Cerebellar nuclear complex (tissue), 1 donor: ENCODE results near the gene TLCD1.
A peak's percentile ranks its signal among the peaks of the same experiment; 100 is the strongest.

ENCODE experiments used
- DNase-seq, 2 experiments: peaks; one replicate each; lab custom pipeline; 2025; lab: John Stamatoyannopoulos, UW

TLCD1 gene

GRCh38 chr17:28712705-28713415 lies 13.2 kb downstream of the TLCD1 start:
- no peak for DNase-seq

DNA sequence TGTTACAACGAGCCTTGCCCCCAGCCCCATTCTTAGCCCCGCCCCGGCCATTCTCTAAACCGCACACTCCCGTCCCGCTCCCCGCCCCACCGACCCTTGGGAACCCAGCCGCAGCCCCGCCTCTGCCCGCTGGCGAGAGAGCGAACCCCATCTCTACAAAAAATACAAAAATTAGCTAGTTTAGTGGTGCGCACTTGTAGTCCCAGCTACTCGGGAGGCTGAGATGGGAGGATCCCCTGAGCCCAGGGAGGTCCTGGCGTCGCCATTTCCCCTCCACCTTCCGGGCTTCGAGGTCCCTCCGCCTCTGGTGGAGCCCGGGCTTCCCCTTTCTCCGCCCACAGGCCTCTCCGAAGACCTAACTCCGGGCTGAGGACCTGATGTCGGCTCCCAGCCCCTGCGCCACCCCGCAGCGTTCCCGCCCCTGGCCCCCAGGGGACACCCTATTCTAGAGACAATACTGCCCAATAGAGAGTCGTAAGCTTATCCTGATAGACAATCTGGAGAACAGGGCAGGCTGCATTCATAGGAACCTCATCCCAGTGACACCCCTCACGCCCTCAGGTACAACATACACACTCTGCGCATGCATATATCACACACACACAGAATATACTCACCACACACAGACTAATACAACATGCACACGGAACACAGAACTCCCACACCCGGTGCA lies 13.9 kb downstream of the TLCD1 start:
- no peak for DNase-seq

- DNase-seq, result no peak
These were observed 14.4 kb downstream of the TLCD1 start, which contains the start of gene PROCA1 for GRCh38 chr17:28711723-28712031. TSS of gene PROCA1 (minus strand) at chr17:28711888. CDS start at chr17:28711660, 228 bp downstream.

GRCh38 chr17:28710861-28711722 lies 14.9 kb downstream of the TLCD1 start:
- peak in 1 of 2 experiments; percentile 52 for DNase-seq

- no peak for DNase-seq
These were observed 18.7 kb downstream of the TLCD1 start for GRCh38 chr17:28707339-28707720.

GRCh38 chr17:28706471-28707338 lies 19.3 kb downstream of the TLCD1 start:
- DNase-seq, result no peak

- DNase-seq, result no peak
These were observed 20.2 kb downstream of the TLCD1 start for GRCh38 chr17:28705728-28706334.

DNA sequence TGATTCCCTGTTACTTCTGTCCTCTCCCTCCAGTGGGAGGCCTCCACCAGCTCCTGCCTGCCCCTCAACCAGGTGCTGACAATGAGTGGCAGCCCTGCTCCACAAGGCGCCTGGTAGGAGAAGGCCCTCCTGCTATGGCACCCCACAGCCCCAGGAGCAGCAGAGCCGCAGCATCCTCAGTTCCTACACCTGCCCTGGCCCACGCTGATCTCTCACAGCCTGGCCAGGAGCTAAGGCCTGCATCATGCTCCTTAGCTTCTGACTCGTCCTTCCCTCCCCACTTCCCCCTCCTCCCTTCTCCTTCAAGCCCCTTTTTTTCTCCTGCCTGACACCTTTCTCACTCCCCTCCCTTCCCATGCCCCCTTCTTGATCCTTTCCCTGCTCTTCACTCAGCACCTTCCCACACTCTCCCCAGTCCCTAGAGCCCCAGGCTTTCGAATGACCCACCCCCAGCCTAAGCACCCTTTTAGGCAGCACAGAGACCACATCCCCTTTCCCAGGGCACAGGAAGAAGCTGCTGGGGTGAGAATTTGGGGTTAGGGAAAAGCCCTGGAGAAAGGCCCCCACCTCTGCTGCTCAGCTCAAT lies 20.9 kb downstream of the TLCD1 start:
- no peak for DNase-seq

DNA sequence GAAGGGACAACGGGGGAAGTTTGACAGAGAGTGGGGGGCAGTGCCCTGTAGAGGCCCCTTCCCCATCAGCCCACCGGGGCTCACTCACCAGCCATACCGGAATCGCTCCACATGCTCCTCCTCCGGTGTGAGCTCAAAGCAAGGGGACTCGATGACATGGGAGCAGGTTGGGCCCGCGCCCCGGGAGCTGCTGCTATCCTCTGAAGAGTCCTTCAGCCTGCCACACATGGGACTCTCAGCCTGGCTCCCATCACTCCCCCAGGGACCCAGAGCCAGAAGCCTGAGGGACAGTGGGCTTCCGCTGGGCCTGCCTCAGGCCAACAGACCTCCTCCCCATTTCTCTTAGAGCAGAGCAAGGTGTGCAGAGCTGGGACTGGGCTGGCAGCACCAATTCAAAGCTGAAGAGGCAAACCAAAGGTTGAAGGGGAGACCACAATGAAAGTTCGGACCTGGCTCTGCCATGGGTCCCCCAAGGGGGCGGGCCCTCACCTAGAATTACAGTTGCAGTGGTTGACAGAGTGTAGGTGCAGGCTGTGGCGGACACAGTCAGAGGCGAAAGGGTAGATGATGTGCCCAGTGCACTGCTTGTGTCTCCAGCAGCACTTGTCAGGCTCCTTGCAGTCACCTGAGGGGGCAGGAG lies 21.7 kb downstream of the TLCD1 start:
- DNase-seq, result no peak

DNA sequence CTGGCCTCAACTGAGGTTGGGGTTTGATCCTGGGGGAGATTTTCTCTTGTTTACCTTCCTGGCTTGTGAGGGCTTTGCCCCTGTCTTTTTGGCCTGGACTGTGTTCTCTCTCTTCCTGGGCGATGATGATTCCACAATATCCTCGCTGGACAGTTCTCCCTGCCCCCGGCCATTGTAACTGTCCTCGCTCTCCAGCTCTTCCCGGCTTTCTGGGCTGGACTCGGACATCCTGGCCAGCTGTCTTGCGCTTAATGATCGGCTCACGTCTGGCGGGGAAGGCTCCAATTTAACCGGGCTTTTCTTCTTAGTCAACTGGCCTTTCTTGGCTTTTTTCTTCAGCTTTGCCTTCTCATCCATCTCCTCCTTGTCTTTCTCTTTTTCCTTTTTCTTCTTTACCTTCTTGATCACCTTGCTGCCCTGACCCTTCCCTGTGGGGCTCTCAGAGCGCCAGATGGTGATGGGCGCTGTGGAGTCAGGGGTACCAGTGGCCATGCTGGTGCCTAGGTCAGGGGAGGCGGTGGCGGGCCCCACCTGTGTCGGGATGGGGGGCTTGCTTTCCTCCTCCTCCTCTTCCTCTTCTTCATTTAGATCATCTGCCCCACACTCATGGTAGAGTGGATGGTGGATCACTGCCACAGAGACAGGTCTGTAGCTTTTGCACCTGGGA lies 22.3 kb downstream of the TLCD1 start:
- DNase-seq, result no peak

GRCh38 chr17:28702752-28703150 lies 23.3 kb downstream of the TLCD1 start:
- no peak for DNase-seq

DNA sequence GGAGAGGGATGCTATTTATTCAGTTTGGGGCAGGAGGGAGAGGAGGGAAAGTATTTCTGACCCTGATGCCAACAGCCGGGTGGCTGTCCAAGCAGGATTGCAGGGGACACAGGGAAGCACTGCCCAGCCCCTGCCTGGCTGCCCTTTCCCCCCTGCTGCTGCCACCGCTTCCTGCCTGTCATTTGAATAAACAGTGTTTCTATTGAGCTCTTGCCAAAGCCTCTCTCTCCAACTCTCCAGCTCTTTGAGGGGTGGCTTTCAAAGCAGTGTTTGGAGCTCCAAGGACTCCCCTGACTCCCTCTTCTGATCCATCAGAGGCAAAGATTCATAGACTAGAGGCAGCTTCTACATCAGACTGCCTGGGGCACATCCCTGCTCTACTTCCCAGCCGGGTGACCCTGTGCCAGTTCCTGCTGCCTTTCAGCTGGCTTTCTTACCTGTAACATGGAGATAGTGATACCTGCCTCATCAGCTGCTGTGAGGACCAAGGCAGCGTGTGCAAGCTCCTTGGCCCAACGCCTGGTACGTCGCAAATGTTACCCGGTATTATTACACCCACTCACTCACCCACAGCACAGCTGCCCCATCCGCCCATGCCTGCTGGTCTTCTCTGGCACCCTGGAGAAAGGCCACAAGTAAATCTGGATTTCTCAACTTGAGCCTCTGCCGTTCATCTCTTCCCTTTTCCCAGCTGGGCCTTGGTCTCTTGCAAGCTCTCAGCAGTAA lies 23.8 kb downstream of the TLCD1 start:
- DNase-seq, result no peak

DNA sequence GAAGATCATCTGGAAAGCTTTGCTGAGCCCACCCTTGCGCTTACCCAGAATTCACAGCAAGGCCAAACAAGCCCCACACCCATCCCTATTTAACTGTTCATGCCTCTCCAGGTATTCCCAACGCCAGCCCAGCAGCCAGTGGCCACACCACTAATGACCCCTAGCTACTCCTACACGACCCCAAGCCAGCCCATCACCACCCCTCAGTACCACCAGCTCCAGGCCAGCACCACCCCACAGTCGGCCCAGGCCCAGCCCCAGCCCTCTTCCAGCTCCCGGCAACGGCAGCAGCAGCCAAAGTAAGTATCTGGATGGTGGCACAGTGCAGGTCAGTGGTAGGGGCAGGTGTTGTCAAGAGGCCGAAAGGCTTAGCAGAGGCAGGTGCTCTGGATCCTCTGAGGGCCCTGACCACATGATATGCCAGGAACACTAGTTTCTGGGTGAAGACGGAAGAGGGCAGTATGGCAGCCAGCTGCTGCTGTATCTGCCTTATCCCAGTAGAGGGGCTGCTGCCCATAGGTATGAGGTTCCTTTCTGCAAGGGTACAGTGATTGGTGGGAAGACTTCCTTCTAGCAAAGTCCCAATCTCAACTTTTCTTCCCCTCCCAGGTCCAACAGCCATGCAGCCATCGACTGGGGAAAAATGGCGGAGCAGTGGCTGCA lies 25.1 kb downstream of the TLCD1 start:
- DNase-seq, result no peak

GRCh38 chr17:28700278-28700677 lies 25.8 kb downstream of the TLCD1 start:
- DNase-seq, result no peak

GRCh38 chr17:28698253-28698941 lies 27.6 kb downstream of the TLCD1 start:
- DNase-seq, result no peak

DNA sequence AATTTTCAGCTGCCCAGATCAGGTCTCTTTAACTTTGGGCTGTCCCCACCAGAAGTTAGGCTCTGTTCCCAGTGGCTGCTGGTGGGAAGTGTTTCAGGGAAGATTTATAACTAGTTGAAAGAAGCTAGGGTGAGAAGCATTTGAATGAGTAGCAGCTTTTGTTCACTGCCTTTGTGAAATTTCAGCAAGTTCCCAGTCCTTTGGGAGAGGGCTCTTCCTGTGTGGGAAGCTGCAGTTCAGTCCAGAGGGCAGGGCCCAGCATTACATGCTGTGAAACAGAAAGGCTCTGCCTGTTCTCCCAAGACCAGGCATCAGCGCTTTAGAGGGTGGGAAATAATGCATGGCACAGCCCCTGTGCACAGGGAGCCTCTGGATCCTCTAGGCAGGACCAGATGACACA lies 32.2 kb downstream of the TLCD1 start:
- no peak for DNase-seq

- DNase-seq, result no peak
These were observed 37.0 kb downstream of the TLCD1 start for GRCh38 chr17:28689011-28689410.

- no peak for DNase-seq
These were observed 37.6 kb downstream of the TLCD1 start for GRCh38 chr17:28688481-28688880.
